CD14-positive monocyte (primary cell): Measurements from ENCODE around the gene LAMA3. TPM values are rescaled to one million over a fixed set of nuclear protein-coding genes. Genes with fewer than 3 reads are reported as not detected.

ENCODE experiments used
- DNase-seq, 3 donors: peaks; one replicate each; pipeline ENCODE4 v3.0.0-alpha.2; 2011 to 2022
- H2AFZ ChIP-seq: 2 replicates; pipeline ENCODE4 v1.6.0; 2012; ENCODE audit warnings: mild to moderate bottlenecking, low read depth, low read length, inconsistent platforms; ENCODE audit not compliant: insufficient read depth, poor library complexity, severe bottlenecking
- H3K27ac ChIP-seq, 2 donors: 1 replicate in 1 of 2; 2 replicates in 1 of 2; pipeline ENCODE4 v1.5.1; 2012 to 2013; ENCODE audit warnings: low read length in 2 of 2, control low read depth in 1 of 2, inconsistent platforms in 1 of 2, low read depth in 1 of 2, mild to moderate bottlenecking in 1 of 2
- H3K27me3 ChIP-seq, 2 donors: one replicate each; pipeline versions ENCODE4 v1.6.0 to v1.6.1; 2011 to 2013; ENCODE audit warnings: low read length in 2 of 2; ENCODE audit not compliant: control insufficient read depth in 2 of 2, insufficient read depth in 2 of 2
- H3K36me3 ChIP-seq, 2 donors: replicated peaks in 1 of 2; 1 replicate in 1 of 2; 2 replicates in 1 of 2; pipeline versions ENCODE4 v1.5.1 to v1.6.1; 2012 to 2013; ENCODE audit warnings: low read length in 2 of 2, control low read depth in 1 of 2, inconsistent platforms in 1 of 2, mild to moderate bottlenecking in 1 of 2; ENCODE audit not compliant: insufficient read depth in 2 of 2, control insufficient read depth in 1 of 2
- H3K4me1 ChIP-seq, 2 donors: 1 replicate in 1 of 2; 2 replicates in 1 of 2; pipeline versions ENCODE4 v1.5.1 to v1.6.1; 2012 to 2013; ENCODE audit warnings: low read length in 2 of 2, control low read depth in 1 of 2, inconsistent platforms in 1 of 2, mild to moderate bottlenecking in 1 of 2, moderate library complexity in 1 of 2; ENCODE audit not compliant: insufficient read depth in 2 of 2, control insufficient read depth in 1 of 2
- H3K4me2 ChIP-seq: replicated peaks from 2 replicates; pipeline ENCODE3; 2012; ENCODE audit warnings: low read length, moderate library complexity, mild to moderate bottlenecking; ENCODE audit not compliant: poor library complexity, severe bottlenecking; ENCODE audit errors: extremely low read depth
- H3K4me3 ChIP-seq, 3 experiments: fragments of 200-600 bp in 1 of 3; sonication (generic) in 1 of 3; replicated peaks in 1 of 3; 1 replicate in 2 of 3; 2 replicates in 1 of 3; pipeline ENCODE4 v1.5.1; 2011 to 2013; ENCODE audit warnings: low read length in 3 of 3, mild to moderate bottlenecking in 3 of 3, control low read depth in 2 of 3, low read depth in 2 of 3, inconsistent platforms in 1 of 3, moderate library complexity in 1 of 3
- H3K79me2 ChIP-seq: 2 replicates; pipeline ENCODE4 v1.6.0; 2012; ENCODE audit warnings: mild to moderate bottlenecking, control low read depth, inconsistent platforms, low read length, moderate library complexity; ENCODE audit not compliant: insufficient read depth
- H3K9ac ChIP-seq: 2 replicates; pipeline ENCODE4 v1.6.0; 2017; ENCODE audit warnings: low read length, mild to moderate bottlenecking; ENCODE audit not compliant: insufficient read depth, poor library complexity, severe bottlenecking
- H3K9me3 ChIP-seq, 2 donors: replicated peaks in 1 of 2; 1 replicate in 1 of 2; 2 replicates in 1 of 2; pipeline versions ENCODE4 v1.5.1 to v1.6.1; 2012 to 2013; ENCODE audit warnings: low read length in 2 of 2, control low read depth in 1 of 2; ENCODE audit not compliant: control insufficient read depth in 1 of 2, insufficient read depth in 1 of 2
- H4K20me1 ChIP-seq: 2 replicates; pipeline ENCODE4 v1.6.0; 2012; ENCODE audit warnings: mild to moderate bottlenecking, low read length, control low read depth, moderate library complexity; ENCODE audit not compliant: insufficient read depth
- H3K27ac Mint-ChIP-seq, 7 donors: one replicate each; pipeline ENCODE4 v1.8.0; 2020; ENCODE audit warnings: mild to moderate bottlenecking in 7 of 7, mixed read lengths in 7 of 7, moderate library complexity in 6 of 7, inconsistent platforms in 2 of 7
- H3K27me3 Mint-ChIP-seq, 3 donors: one replicate each; pipeline ENCODE4 v1.8.0; 2021 to 2022; ENCODE audit warnings: low read depth in 3 of 3, mild to moderate bottlenecking in 3 of 3, mixed read lengths in 3 of 3, moderate library complexity in 3 of 3, inconsistent platforms in 1 of 3
- H3K36me3 Mint-ChIP-seq, 2 donors: one replicate each; pipeline ENCODE4 v1.8.0; 2020; ENCODE audit warnings: mixed read lengths in 2 of 2, inconsistent platforms in 1 of 2, mild to moderate bottlenecking in 1 of 2
- H3K4me1 Mint-ChIP-seq: one replicate; pipeline ENCODE4 v1.8.0; 2020; ENCODE audit warnings: mild to moderate bottlenecking, mixed read lengths
- H3K4me3 Mint-ChIP-seq, 2 donors: one replicate each; pipeline ENCODE4 v1.8.0; 2020; ENCODE audit warnings: mild to moderate bottlenecking in 2 of 2, mixed read lengths in 2 of 2, moderate library complexity in 1 of 2
- H3K9me3 Mint-ChIP-seq, 7 donors: one replicate each; pipeline ENCODE4 v1.8.0; 2020 to 2022; ENCODE audit warnings: mixed read lengths in 7 of 7, mild to moderate bottlenecking in 6 of 7, moderate library complexity in 6 of 7, inconsistent platforms in 2 of 7
- CTCF ChIP-seq: fragments of 200-600 bp; IDR thresholded peaks from one replicate; pipeline ENCODE4 v1.8.0; 2022; ENCODE audit warnings: antibody characterized with exemption, mild to moderate bottlenecking
- WGBS: methylation state at CpG from one replicate; pipeline ENCODE4 v1.1.5; 2013; ENCODE audit warnings: missing lambda C conversion rate; ENCODE audit not compliant: insufficient coverage; 5-methylcytosine and 5-hydroxymethylcytosine counted together
- intact Hi-C, 2 donors: fragments of 100-400 bp; cut with micrococcal nuclease; formaldehyde crosslinking; loops; one replicate each; pipeline versions ENCODE4 v1.15.0 to v1.15.1; 2023
- polyA plus RNA-seq, 3 donors: library from polyadenylated mRNA; depleted of rRNA in 1 of 3; unstranded in 2 of 3; stranded (reverse) in 1 of 3; fragments of 300-500 nt in 2 of 3; fragments of >200 nt in 1 of 3; fragmentation: Illumina TruSeq in 2 of 3; gene quantifications; 1 replicate in 2 of 3; 2 replicates in 1 of 3; pipeline ENCODE4 v1.2.3, GENCODE V29; 2012 to 2021

Gene LAMA3
- polyA plus RNA-seq, 3 donors, result not detected

- no peaks in the 10 kb centered on the region for H3K36me3 ChIP-seq
- TF ChIP-seq CTCF, result no peak
- WGBS, result 91% methylated on average over 6 of the region's 9 CpGs
- no peaks in the 10 kb centered on the region for H3K4me1 ChIP-seq
- no peak overlapping the region for H3K27ac ChIP-seq
- no peaks in the 10 kb centered on the region for H3K79me2 ChIP-seq
- Mint-ChIP-seq H3K27me3 (peaks cover 0 to 4% (median 0%) of the 10 kb centered on the region in 3 donors), H3K36me3 (no peaks in the 10 kb centered on the region), H3K4me3 (no peak overlapping the region), H3K9me3 (peaks cover 0 to 2% (median 0%) of the 10 kb centered on the region in 7 donors), H3K27ac (no peak overlapping the region), H3K4me1 (no peaks in the 10 kb centered on the region)
- H3K9me3 ChIP-seq, result no peaks in the 10 kb centered on the region
- no peaks in the 10 kb centered on the region for H4K20me1 ChIP-seq
- no peak overlapping the region for H3K9ac ChIP-seq
- no peak for DNase-seq
- no peak overlapping the region for H2AFZ ChIP-seq
- intact Hi-C loops, result no loop called here
- no peak overlapping the region for H3K4me2 ChIP-seq
- no peak overlapping the region for H3K4me3 ChIP-seq
- no peaks in the 10 kb centered on the region for H3K27me3 ChIP-seq
Observed at GRCh38 chr18:23994361-23994902, 305.2 kb downstream of the LAMA3 start.

GRCh38 chr18:23995180-23995579 is 305.9 kb downstream of the LAMA3 start:
- H3K9ac ChIP-seq, result no peak overlapping the region
- Mint-ChIP-seq H3K27me3 (peaks cover 0 to 4% (median 0%) of the 10 kb centered on the region in 3 donors), H3K36me3 (no peaks in the 10 kb centered on the region), H3K9me3 (peaks cover 0 to 2% (median 0%) of the 10 kb centered on the region in 7 donors), H3K27ac (no peak overlapping the region), H3K4me3 (no peak overlapping the region), H3K4me1 (no peaks in the 10 kb centered on the region)
- no peak overlapping the region for H3K4me2 ChIP-seq
- no peaks in the 10 kb centered on the region for H4K20me1 ChIP-seq
- no peaks in the 10 kb centered on the region for H3K27me3 ChIP-seq
- intact Hi-C loops, result no loop called here
- H3K79me2 ChIP-seq, result no peaks in the 10 kb centered on the region
- 98% methylated on average over 7 of the region's 13 CpGs for WGBS
- no peak for TF ChIP-seq CTCF
- no peaks in the 10 kb centered on the region for H3K36me3 ChIP-seq
- H3K9me3 ChIP-seq, result no peaks in the 10 kb centered on the region
- no peak overlapping the region for H3K27ac ChIP-seq
- H2AFZ ChIP-seq, result no peak overlapping the region
- H3K4me1 ChIP-seq, result no peaks in the 10 kb centered on the region
- DNase-seq, result no peak
- no peak overlapping the region for H3K4me3 ChIP-seq
